HG02943 (cell line): ENCODE measurements around the gene CSK.

ENCODE experiments used
- ATAC-seq: cut with Tn5 transposase; IDR thresholded peaks from one replicate; pipeline ENCODE4 v1.9.1; 2021; ENCODE audit warnings: mild to moderate bottlenecking, low read depth, moderate library complexity; ENCODE audit not compliant: unreplicated experiment

Gene CSK

DNA sequence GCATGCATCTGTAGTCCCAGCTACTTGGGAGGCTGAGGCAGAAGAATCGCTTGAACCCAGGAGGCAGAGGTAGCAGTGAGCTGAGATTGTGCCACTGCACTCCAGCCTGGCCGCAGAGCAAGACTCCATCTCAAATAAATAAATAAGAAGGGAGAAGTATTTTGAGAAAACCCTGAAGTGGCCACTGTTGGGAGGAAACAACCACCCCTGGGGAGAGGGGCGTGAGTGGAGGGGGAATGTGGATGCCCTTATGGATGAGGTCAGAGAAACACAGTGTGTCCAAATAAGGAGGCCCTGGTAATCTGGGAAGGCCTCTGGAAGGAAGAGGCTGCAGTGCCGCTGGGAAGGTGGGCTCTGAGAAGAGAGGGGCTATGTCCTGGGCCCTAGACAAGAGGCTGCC, 40.4 kb downstream of the CSK start:
- ATAC-seq: no peak

DNA sequence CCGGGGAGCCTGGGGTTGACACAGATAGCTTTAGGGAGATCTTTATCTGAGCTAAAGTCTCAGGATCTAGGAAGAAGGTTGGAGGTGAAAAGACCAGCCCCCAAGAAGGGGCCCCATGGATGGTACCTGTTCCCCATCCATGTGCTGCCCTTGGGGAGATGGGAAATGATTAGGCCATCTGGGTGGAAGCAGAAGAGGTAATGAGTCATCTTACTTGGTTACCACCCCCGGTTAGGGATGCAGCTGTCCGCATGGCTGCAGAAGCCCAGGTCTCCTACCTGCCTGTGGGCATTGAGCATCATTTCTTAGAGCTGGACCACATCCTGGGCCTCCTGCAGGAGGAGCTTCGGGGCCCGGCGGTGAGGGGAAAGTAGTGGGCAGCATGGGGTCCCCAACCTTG, 41.4 kb downstream of the CSK start:
- ATAC-seq: no peak

GRCh38 chr15:74824976-74825375, 43.1 kb downstream of the CSK start:
- no peak for ATAC-seq

GRCh38 chr15:74825866-74826265, 44.0 kb downstream of the CSK start:
- no peak for ATAC-seq

GRCh38 chr15:74826364-74826819, 44.5 kb downstream of the CSK start, which contains the start of gene CPLX3:
CPLX3 (plus strand) TSS chr15:74826627; CDS start chr15:74826704, 77 bp downstream.
- ATAC-seq: no peak

GRCh38 chr15:74826921-74827320, 45.0 kb downstream of the CSK start:
- no peak for ATAC-seq

- ATAC-seq: no peak
Observed at GRCh38 chr15:74827614-74828013, 45.7 kb downstream of the CSK start.

DNA sequence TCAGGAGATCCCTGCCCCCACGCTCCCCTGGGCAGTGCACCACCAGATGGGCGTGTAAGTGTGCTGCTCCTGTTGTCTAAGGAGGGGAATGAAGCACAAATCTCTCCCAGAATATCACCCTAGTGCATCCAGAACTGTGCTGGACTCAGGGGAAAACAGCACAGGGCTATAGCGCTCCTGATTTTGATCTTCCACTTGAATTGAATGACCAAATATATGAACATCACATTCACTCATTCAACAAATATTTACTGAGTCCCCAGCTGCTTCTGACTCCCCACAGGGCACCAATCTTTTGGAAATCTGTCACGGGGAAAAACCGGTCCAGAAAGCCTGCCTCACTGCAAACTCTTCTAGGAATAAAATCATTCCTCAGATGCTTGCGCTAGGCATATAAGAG, 47.0 kb downstream of the CSK start:
- no peak for ATAC-seq

- no peak for ATAC-seq
Observed at GRCh38 chr15:74829486-74829885, 47.6 kb downstream of the CSK start.

GRCh38 chr15:74829991-74830390, 48.1 kb downstream of the CSK start:
- no peak for ATAC-seq

DNA sequence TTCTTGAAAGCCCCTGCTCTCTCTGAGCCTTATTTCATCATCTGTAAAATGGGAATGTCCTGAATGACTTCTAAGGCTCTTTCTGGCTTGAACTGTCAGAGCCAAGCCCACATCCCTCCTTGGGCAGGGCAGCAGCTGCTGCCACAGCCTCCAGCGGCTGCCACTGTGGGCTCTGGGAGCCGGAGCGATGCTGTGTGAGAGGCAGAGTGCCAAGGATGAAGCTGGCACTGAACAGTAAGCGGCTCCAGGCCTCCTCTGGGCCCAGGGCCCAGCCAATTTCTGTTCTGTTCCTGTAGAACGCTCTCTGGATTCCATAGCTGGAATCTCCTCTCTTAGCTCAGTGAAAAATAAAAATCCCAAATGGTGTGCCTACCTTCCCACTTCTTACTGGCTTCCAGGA, 49.0 kb downstream of the CSK start:
- ATAC-seq: no peak

GRCh38 chr15:74831813-74832495, 50.1 kb downstream of the CSK start:
- ATAC-seq: no peak

- no peak for ATAC-seq
Observed at GRCh38 chr15:74832826-74833225, 50.9 kb downstream of the CSK start.

- no peak for ATAC-seq
Observed at GRCh38 chr15:74833376-74834107, 51.7 kb downstream of the CSK start.

- no peak for ATAC-seq
Observed at GRCh38 chr15:74835312-74835823, 53.5 kb downstream of the CSK start.

DNA sequence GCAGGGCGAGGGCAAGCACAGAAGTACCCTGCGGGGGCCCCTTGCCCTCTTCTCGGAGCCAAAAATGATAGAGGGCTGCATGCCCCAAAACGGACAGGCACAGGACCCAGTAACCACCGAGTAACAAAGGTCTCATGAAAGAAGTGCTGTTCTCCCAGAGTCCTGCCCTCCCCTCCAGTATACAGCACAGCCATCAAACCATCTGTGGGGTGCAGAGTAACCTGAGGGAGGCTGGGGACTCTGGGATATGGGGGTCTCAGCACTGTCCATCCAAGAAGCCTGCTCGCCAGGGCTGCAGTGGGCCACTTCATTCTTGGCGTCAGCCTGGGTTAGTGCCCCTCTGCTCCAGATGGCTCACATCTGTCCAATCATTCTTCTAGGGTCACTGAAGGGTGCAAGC, 55.0 kb downstream of the CSK start:
- ATAC-seq: no peak

GRCh38 chr15:74837482-74838136, 55.7 kb downstream of the CSK start:
- no peak for ATAC-seq

- no peak for ATAC-seq
Observed at GRCh38 chr15:74838137-74838516, 56.2 kb downstream of the CSK start.

DNA sequence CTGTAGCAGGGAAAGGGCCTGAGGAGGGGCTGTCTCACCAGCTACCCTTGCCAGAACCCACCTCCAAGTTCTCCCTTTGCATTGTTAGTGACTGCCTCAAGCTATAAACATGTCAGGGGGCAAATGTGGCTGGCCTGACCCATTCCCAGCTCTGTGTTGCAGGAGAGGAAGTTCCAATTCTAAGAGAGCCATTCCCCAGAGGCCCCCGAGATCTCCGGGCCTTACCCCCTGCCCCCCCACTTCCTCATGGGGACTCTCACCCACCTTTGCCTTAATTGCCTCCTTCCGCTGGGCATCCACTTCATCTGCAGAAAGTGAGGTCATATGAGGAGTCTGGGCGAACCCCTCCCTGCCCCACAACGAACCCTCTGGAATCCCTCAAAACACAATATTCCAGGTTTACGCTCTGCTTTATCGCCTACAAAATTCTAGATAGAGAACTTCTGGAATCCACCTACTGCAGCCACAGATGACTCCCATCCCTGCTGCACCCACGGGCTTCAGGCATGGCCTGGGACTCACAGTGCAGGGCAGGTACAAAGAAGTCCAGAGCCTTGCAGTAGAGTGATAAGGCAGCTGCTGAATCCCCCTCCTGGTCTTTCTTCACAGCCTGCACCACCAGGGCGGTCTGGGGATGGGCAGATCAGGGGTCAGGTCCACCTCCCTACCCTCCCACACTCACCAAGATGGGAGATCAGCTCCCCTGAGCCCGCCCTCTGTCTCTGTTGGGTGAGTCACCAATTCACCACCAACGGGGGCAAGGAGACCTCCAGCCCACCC, 57.1 kb downstream of the CSK start:
- ATAC-seq: no peak

- ATAC-seq: no peak
Observed at GRCh38 chr15:74839526-74840395, 57.9 kb downstream of the CSK start.
